ENCODE measurements around the gene RBM4. TPM values are rescaled to one million over a fixed set of nuclear protein-coding genes. Genes with fewer than 3 reads are reported as not detected.

Gene RBM4
- total and polyA plus RNA-seq, 2 of the 13 experiments (the other 11 are each of a cell fraction or from before 2014, with no cell fraction given) = 126 to 136 TPM

DNA sequence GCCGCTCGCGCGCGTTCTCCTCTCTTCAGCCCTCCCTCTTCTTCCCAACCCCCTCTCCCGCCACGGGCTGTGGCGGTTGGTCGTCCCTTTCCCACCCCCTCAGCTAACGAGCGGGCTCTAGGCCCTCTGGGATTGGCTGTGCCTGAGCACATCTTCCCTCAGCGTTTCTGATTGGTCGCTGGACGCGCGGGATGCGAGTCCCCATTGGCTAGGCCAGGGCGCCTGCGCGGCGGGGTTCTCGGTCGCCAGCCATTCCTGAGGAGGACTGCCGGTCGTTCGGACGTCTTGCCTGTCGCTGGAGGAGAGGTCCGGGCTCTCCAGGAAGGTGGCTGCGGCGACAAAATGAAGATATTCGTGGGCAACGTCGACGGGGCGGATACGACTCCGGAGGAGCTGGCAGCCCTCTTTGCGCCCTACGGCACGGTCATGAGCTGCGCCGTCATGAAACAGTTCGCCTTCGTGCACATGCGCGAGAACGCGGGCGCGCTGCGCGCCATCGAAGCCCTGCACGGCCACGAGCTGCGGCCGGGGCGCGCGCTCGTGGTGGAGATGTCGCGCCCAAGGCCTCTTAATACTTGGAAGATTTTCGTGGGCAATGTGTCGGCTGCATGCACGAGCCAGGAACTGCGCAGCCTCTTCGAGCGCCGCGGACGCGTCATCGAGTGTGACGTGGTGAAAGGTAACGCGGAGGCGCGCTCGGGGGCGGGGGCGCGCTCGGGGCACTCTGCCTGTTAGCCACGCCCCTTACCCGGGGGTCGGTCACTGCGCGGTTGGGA is 21.9 kb upstream of the RBM4 start, which contains the start of gene RBM14 (continued):
- TF ChIP-seq, protein P1, sequence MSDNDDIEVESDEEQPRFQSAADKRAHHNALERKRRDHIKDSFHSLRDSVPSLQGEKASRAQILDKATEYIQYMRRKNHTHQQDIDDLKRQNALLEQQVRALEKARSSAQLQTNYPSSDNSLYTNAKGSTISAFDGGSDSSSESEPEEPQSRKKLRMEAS (IDR thresholded peaks at IDR 0.05) = peak; percentile 87
- TF ChIP-seq, protein P2, sequence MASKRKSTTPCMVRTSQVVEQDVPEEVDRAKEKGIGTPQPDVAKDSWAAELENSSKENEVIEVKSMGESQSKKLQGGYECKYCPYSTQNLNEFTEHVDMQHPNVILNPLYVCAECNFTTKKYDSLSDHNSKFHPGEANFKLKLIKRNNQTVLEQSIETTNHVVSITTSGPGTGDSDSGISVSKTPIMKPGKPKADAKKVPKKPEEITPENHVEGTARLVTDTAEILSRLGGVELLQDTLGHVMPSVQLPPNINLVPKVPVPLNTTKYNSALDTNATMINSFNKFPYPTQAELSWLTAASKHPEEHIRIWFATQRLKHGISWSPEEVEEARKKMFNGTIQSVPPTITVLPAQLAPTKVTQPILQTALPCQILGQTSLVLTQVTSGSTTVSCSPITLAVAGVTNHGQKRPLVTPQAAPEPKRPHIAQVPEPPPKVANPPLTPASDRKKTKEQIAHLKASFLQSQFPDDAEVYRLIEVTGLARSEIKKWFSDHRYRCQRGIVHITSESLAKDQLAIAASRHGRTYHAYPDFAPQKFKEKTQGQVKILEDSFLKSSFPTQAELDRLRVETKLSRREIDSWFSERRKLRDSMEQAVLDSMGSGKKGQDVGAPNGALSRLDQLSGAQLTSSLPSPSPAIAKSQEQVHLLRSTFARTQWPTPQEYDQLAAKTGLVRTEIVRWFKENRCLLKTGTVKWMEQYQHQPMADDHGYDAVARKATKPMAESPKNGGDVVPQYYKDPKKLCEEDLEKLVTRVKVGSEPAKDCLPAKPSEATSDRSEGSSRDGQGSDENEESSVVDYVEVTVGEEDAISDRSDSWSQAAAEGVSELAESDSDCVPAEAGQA (IDR thresholded peaks at IDR 0.05; ENCODE audit: low read depth) = peak; percentile 50
- TF ChIP-seq, protein P2 (CRISPR knock-in tag; IDR thresholded peaks at IDR 0.05; ENCODE audit: borderline replicate concordance) = no peak
- TF ChIP-seq SIN3B (IDR thresholded peaks at IDR 0.05; ENCODE audit: low read length) (no peak), SMC3 (IDR thresholded peaks at IDR 0.05; ENCODE audit: low read length) (no peak), ZNF792 (CRISPR knock-in tag; IDR thresholded peaks at IDR 0.05) (peak; percentile 18), ELF3 (CRISPR knock-in tag; IDR thresholded peaks at IDR 0.05) (peak; percentile 27; the same call in 1 of the 2 replicates), ZNF543 (CRISPR knock-in tag; IDR thresholded peaks at IDR 0.05) (peak; percentile 79), KLF9 (CRISPR knock-in tag; IDR thresholded peaks at IDR 0.05; ENCODE audit: low read depth) (peak; percentile 50; the same call in 1 of the 2 replicates), CREB1 (IDR thresholded peaks at IDR 0.05) (peak; percentile 94), CREB1 (CRISPR knock-in tag; IDR thresholded peaks at IDR 0.05) (peak; percentile 85), JUN (CRISPR knock-in tag; IDR thresholded peaks at IDR 0.05) (peak; percentile 42), YEATS2 (CRISPR knock-in tag; IDR thresholded peaks at IDR 0.05; ENCODE audit: borderline replicate concordance) (peak; percentile 83; the same call in 1 of the 2 replicates), ZNF883 (CRISPR knock-in tag; IDR thresholded peaks at IDR 0.05; ENCODE audit: not compliant biosample characterization) (peak; percentile 82), KDM5B (CRISPR knock-in tag; IDR thresholded peaks at IDR 0.05; ENCODE audit: borderline replicate concordance) (peak; percentile 76; the same call in 1 of the 2 replicates), ZNF3 (CRISPR knock-in tag; IDR thresholded peaks at IDR 0.05) (no peak), RNF2 (conservative IDR thresholded peaks at IDR 0.05; ENCODE audit: low read depth) (peak; percentile 83; the same call in 1 of the 2 replicates), EP300 (IDR thresholded peaks at IDR 0.05; ENCODE audit: low read depth in 2 of 2, low read length in 2 of 2) (peak in 1 of 2 experiments; percentile 30; a peak in 1 of 4 replicates), EP300 (CRISPR knock-in tag; IDR thresholded peaks at IDR 0.05; ENCODE audit: borderline replicate concordance) (no peak)
- TF ChIP-seq, protein P3, sequence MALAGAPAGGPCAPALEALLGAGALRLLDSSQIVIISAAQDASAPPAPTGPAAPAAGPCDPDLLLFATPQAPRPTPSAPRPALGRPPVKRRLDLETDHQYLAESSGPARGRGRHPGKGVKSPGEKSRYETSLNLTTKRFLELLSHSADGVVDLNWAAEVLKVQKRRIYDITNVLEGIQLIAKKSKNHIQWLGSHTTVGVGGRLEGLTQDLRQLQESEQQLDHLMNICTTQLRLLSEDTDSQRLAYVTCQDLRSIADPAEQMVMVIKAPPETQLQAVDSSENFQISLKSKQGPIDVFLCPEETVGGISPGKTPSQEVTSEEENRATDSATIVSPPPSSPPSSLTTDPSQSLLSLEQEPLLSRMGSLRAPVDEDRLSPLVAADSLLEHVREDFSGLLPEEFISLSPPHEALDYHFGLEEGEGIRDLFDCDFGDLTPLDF (CRISPR knock-in tag; IDR thresholded peaks at IDR 0.05) = peak; percentile 95
- TF ChIP-seq, protein P4, sequence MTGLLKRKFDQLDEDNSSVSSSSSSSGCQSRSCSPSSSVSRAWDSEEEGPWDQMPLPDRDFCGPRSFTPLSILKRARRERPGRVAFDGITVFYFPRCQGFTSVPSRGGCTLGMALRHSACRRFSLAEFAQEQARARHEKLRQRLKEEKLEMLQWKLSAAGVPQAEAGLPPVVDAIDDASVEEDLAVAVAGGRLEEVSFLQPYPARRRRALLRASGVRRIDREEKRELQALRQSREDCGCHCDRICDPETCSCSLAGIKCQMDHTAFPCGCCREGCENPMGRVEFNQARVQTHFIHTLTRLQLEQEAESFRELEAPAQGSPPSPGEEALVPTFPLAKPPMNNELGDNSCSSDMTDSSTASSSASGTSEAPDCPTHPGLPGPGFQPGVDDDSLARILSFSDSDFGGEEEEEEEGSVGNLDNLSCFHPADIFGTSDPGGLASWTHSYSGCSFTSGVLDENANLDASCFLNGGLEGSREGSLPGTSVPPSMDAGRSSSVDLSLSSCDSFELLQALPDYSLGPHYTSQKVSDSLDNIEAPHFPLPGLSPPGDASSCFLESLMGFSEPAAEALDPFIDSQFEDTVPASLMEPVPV (CRISPR knock-in tag; IDR thresholded peaks at IDR 0.05) = peak; percentile 66; the same call in 1 of the 2 replicates
- TF ChIP-seq, protein P5, sequence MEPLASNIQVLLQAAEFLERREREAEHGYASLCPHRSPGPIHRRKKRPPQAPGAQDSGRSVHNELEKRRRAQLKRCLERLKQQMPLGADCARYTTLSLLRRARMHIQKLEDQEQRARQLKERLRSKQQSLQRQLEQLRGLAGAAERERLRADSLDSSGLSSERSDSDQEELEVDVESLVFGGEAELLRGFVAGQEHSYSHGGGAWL (CRISPR knock-in tag; IDR thresholded peaks at IDR 0.05) = peak; percentile 60

Measured in HepG2 (cell line).